ENCODE measurements around the gene SAMD4B.

Gene SAMD4B

GRCh38 chr19:39321117-39321831 is 20.9 kb upstream of the SAMD4B start:
- no peak for DNase-seq (ENCODE audit: extremely low read depth, low read depth)
- no peak for TF ChIP-seq CTCF (IDR thresholded peaks at IDR 0.05; ENCODE audit: low read depth, low read length)

GRCh38 chr19:39321832-39322176 is 20.4 kb upstream of the SAMD4B start:
- TF ChIP-seq CTCF (IDR thresholded peaks at IDR 0.05; ENCODE audit: low read depth, low read length) = no peak
- no peak for DNase-seq (ENCODE audit: extremely low read depth, low read depth)

- TF ChIP-seq CTCF (IDR thresholded peaks at IDR 0.05; ENCODE audit: low read depth, low read length) = no peak
Observed at GRCh38 chr19:39324242-39324842, 17.9 kb upstream of the SAMD4B start.

GRCh38 chr19:39325778-39326665 is 16.2 kb upstream of the SAMD4B start:
- no peak for DNase-seq (ENCODE audit: extremely low read depth, low read depth)

More at GRCh38 chr19:39324242-39324842, 17.9 kb upstream of the SAMD4B start:
- no peak for DNase-seq (ENCODE audit: extremely low read depth, low read depth)

GRCh38 chr19:39327363-39328045 is 14.7 kb upstream of the SAMD4B start:
- no peak for DNase-seq (ENCODE audit: extremely low read depth, low read depth)
- TF ChIP-seq CTCF (IDR thresholded peaks at IDR 0.05; ENCODE audit: low read depth, low read length) = no peak

More at GRCh38 chr19:39325778-39326665, 16.2 kb upstream of the SAMD4B start:
- no peak for TF ChIP-seq CTCF (IDR thresholded peaks at IDR 0.05; ENCODE audit: low read depth, low read length)

- peak; percentile 98 for TF ChIP-seq CTCF (IDR thresholded peaks at IDR 0.05; ENCODE audit: low read depth, low read length)
- no peak for DNase-seq (ENCODE audit: extremely low read depth, low read depth)
Observed at GRCh38 chr19:39328046-39328705, 14.0 kb upstream of the SAMD4B start.
